Measurements from ENCODE around the gene EXOC3L1. TPM values are rescaled to one million over a fixed set of nuclear protein-coding genes. Genes with fewer than 3 reads are reported as not detected.

Gene EXOC3L1
- total RNA-seq, 1 experiment from 2014 or later: 0.61 TPM

DNA sequence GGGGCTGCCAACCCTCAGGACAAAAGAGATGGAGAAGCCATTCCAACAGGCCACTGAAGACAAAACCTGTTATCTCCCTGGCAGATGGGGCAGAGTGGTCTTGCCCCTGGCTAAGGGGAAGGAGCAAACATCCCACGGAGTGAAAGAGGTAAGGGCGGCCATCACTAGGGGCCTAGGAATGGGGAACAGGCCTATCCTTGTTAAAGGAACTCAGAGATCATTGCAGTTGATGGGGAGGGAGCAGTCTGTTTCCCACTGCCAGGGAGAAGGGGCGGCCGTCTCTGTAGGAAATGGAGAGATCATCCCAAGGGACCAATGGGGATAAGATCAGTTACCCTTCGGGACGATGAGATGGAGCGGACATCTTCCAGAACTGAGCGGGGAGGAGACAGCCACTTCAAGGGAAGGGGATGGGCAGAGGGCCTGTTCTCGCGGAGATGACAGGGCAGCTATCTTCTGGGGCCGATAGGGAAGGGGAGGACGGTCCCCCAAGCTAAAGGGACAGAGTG, 36.4 kb upstream of the EXOC3L1 start:
- peaks cover 7% of the 10 kb centered on the region; the same call in 1 of the 2 replicates for H3K4me1 ChIP-seq
- peak overlapping the region; percentile 98 for H3K4me3 Mint-ChIP-seq (ENCODE audit: unreplicated experiment)

DNA sequence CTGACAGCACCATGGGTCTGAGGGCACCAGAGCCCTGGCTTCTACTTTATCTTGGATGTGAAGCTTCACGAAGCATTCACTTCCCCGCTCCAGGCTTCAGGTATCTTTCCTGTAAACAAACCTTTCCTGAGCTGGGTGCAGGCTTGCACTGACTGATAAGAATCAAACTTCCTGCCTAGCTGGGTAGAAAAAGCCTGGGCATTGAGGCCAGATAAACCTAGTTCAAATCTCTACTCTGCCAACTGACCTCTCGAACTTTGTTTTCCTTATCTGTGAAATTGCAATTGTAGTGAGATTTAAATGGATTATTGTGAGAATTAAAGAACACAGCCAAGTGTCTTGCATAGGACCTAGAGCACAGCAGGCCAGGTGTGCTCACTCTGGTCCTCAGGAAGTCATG, 34.1 kb upstream of the EXOC3L1 start:
- peaks cover 7% of the 10 kb centered on the region; the same call in 1 of the 2 replicates for H3K4me1 ChIP-seq
- no peak for DNase-seq
- H3K4me1 Mint-ChIP-seq (ENCODE audit: low read depth, unreplicated experiment): peaks cover 27% of the 10 kb centered on the region
- intact Hi-C loops (cut with micrococcal nuclease; ENCODE audit: unreplicated experiment): no loop called here
- H3K36me3 ChIP-seq (ENCODE audit: control insufficient read depth, insufficient read depth, low read length): 0 out of 2 replicates have a peak, but pooled peaks cover 4% of the 10 kb centered on the region
- H3K4me3 ChIP-seq (ENCODE audit: low read depth, low read length): no peak overlapping the region
- H3K27me3 Mint-ChIP-seq (ENCODE audit: insufficient read depth, unreplicated experiment): peaks cover 4% of the 10 kb centered on the region
- H3K9me3 ChIP-seq: no peaks in the 10 kb centered on the region
- CTCF ChIA-PET: interaction anchor here (0.9 to 1.5 kb wide), 3 partner anchors 26 to 686 kb away, joined by 3 read pairs; no protein-coding TSS in a partner anchor
- no peak overlapping the region for H3K27ac Mint-ChIP-seq (ENCODE audit: unreplicated experiment)
- peaks cover 22% of the 10 kb centered on the region for H3K36me3 Mint-ChIP-seq (ENCODE audit: insufficient read depth, unreplicated experiment)
- H3K27me3 ChIP-seq (replicated peaks; ENCODE audit: control insufficient read depth, insufficient read depth, low read length): no peaks in the 10 kb centered on the region
- POLR2A ChIA-PET: no interaction called here
- no peaks in the 10 kb centered on the region for H3K9me3 Mint-ChIP-seq (ENCODE audit: unreplicated experiment)
- H3K4me3 Mint-ChIP-seq (ENCODE audit: unreplicated experiment): no peak overlapping the region
- TF ChIP-seq, protein P1, sequence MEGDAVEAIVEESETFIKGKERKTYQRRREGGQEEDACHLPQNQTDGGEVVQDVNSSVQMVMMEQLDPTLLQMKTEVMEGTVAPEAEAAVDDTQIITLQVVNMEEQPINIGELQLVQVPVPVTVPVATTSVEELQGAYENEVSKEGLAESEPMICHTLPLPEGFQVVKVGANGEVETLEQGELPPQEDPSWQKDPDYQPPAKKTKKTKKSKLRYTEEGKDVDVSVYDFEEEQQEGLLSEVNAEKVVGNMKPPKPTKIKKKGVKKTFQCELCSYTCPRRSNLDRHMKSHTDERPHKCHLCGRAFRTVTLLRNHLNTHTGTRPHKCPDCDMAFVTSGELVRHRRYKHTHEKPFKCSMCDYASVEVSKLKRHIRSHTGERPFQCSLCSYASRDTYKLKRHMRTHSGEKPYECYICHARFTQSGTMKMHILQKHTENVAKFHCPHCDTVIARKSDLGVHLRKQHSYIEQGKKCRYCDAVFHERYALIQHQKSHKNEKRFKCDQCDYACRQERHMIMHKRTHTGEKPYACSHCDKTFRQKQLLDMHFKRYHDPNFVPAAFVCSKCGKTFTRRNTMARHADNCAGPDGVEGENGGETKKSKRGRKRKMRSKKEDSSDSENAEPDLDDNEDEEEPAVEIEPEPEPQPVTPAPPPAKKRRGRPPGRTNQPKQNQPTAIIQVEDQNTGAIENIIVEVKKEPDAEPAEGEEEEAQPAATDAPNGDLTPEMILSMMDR (IDR thresholded peaks at IDR 0.05; ENCODE audit: insufficient read depth in 1 of 2, low read depth in 1 of 2, low read length in 1 of 2, severe bottlenecking in 1 of 2, unreplicated experiment in 1 of 2): no peak
- no TSS peak for BruUV-seq (replicated peaks)

More for the DNA sequence above, 36.4 kb upstream of the EXOC3L1 start:
- H3K27me3 Mint-ChIP-seq (ENCODE audit: insufficient read depth, unreplicated experiment): no peaks in the 10 kb centered on the region
- intact Hi-C loops (cut with micrococcal nuclease; ENCODE audit: unreplicated experiment): loop anchor here (2.0 kb wide), 1 partner anchor 28 kb away; the partner anchor contains the start of gene ELMO3
- H3K27ac Mint-ChIP-seq (ENCODE audit: unreplicated experiment): peak overlapping the region; percentile 98
- DNase-seq: no peak
- peaks cover 44% of the 10 kb centered on the region for H3K36me3 Mint-ChIP-seq (ENCODE audit: insufficient read depth, unreplicated experiment)
- POLR2A ChIA-PET: interaction anchor here (0.6 to 1.6 kb wide), 11 partner anchors 9 to 434 kb away, joined by 3 to 55 read pairs (median 4); partner anchors contain the start of genes ACD, E2F4, ELMO3 and FHOD1
- TF ChIP-seq, protein P1 (IDR thresholded peaks at IDR 0.05; ENCODE audit: insufficient read depth in 1 of 2, low read depth in 1 of 2, low read length in 1 of 2, severe bottlenecking in 1 of 2, unreplicated experiment in 1 of 2): no peak
- no TSS peak for BruUV-seq (replicated peaks)
- peak overlapping the region; percentile 96 for H3K4me3 ChIP-seq (ENCODE audit: low read depth, low read length)
- peaks cover 20% of the 10 kb centered on the region for H3K4me1 Mint-ChIP-seq (ENCODE audit: low read depth, unreplicated experiment)
- no peaks in the 10 kb centered on the region for H3K9me3 ChIP-seq
- no peaks in the 10 kb centered on the region for H3K27me3 ChIP-seq (replicated peaks; ENCODE audit: control insufficient read depth, insufficient read depth, low read length)
- H3K9me3 Mint-ChIP-seq (ENCODE audit: unreplicated experiment): no peaks in the 10 kb centered on the region
- CTCF ChIA-PET: interaction anchor here (0.7 to 2.2 kb wide), 10 partner anchors 10 to 208 kb away, joined by 3 to 31 read pairs (median 4); partner anchors contain the start of genes ELMO3 and FHOD1
- H3K36me3 ChIP-seq (ENCODE audit: control insufficient read depth, insufficient read depth, low read length): peaks cover 10% of the 10 kb centered on the region

DNA sequence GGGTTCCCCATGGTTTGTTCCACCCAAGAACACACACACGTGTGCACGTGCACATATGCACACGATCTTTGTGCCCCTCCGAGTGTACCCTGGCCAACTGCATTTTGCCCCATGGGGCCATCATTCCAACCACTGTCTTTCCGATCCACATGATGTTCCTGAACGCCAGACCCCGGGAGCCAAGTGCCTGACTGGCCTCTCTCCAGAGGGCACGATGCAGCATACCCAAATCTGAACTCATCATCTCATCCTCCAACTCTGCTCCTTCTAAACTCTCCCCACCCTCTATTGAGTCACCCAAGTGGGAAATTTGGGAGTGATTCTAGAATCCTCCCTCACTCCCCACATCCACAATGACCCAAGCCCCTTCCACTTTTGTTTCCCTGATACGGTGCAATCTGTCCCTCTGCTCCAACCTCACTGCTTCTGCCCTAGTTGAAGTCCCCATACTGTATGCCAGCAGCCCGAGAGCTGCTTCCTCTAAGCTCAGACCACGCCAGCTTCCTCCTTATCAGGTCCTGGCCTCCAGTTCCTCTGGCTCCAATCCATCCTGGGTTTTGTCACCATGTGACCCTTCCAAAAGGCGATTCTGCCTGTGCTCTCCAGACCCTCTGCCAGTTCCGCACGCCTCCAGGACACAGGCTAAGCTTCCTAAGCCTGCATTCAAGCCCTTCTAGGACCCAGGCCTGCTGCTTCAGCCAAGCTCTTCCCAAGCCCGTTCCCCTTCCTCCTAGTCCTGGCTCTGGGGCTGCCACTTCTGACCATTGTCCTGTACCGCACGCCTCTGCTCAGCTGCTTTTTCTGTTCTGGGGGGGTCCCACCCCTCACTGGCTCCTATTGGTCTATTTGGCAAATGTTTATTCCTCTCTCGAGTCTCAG, 26.9 kb upstream of the EXOC3L1 start:
- Mint-ChIP-seq H3K4me1 (ENCODE audit: low read depth, unreplicated experiment) (peaks cover 14% of the 10 kb centered on the region), H3K36me3 (ENCODE audit: insufficient read depth, unreplicated experiment) (no peaks in the 10 kb centered on the region), H3K27me3 (ENCODE audit: insufficient read depth, unreplicated experiment) (peaks cover 4% of the 10 kb centered on the region), H3K4me3 (ENCODE audit: unreplicated experiment) (no peak overlapping the region), H3K27ac (ENCODE audit: unreplicated experiment) (no peak overlapping the region), H3K9me3 (ENCODE audit: unreplicated experiment) (no peaks in the 10 kb centered on the region)
- ChIA-PET POLR2A (interaction anchor here (1.5 kb wide), 1 partner anchor 10 kb away, joined by 5 read pairs; the partner anchor contains the start of gene TMEM208), CTCF (interaction anchor here (0.9 kb wide), 1 partner anchor 39 kb away, joined by 6 read pairs; no protein-coding TSS in a partner anchor)
- no peaks in the 10 kb centered on the region for H3K9me3 ChIP-seq
- H3K4me3 ChIP-seq (ENCODE audit: low read depth, low read length): no peak overlapping the region
- DNase-seq: no peak
- intact Hi-C loops (cut with micrococcal nuclease; ENCODE audit: unreplicated experiment): no loop called here
- TF ChIP-seq, protein P1 (IDR thresholded peaks at IDR 0.05; ENCODE audit: insufficient read depth in 1 of 2, low read depth in 1 of 2, low read length in 1 of 2, severe bottlenecking in 1 of 2, unreplicated experiment in 1 of 2): no peak
- BruUV-seq (replicated peaks): no TSS peak
- no peaks in the 10 kb centered on the region for H3K36me3 ChIP-seq (ENCODE audit: control insufficient read depth, insufficient read depth, low read length)
- peaks cover 15% of the 10 kb centered on the region; the same call in 1 of the 2 replicates for H3K4me1 ChIP-seq
- no peaks in the 10 kb centered on the region for H3K27me3 ChIP-seq (replicated peaks; ENCODE audit: control insufficient read depth, insufficient read depth, low read length)

Data from Caco-2 (cell line).